Measurements from ENCODE around the gene MTUS2. TPM values are rescaled to one million over a fixed set of nuclear protein-coding genes. Genes with fewer than 3 reads are reported as not detected.

MTUS2 gene
- total and polyA plus RNA-seq, 2 experiments from 2014 or later, result 0.27 to 0.38 TPM

- no peak overlapping the region for H3K4me2 ChIP-seq
- H3K79me2 ChIP-seq (replicated peaks; ENCODE audit: insufficient read depth), result no peaks in the 10 kb centered on the region
- peaks cover 3% of the 10 kb centered on the region for H3K27me3 Mint-ChIP-seq (ENCODE audit: insufficient read depth, low read depth, poor library complexity)
- H3K36me3 ChIP-seq (ENCODE audit: insufficient read depth), result no peaks in the 10 kb centered on the region
- no peak overlapping the region for H3K27ac Mint-ChIP-seq
- no peaks in the 10 kb centered on the region for H4K20me1 ChIP-seq (replicated peaks; ENCODE audit: insufficient read depth)
- TF ChIP-seq ZNF114 (CRISPR knock-in tag; IDR thresholded peaks at IDR 0.05) (no peak), ZNF462 (CRISPR knock-in tag; IDR thresholded peaks at IDR 0.05) (no peak), ETS1 (IDR thresholded peaks at IDR 0.05) (no peak), CTCF (conservative IDR thresholded peaks at IDR 0.05; ENCODE audit: low read depth in 2 of 2) (no peak), EZH2 (IDR thresholded peaks at IDR 0.05; ENCODE audit: low read depth, unreplicated experiment) (no peak), JUNB (IDR thresholded peaks at IDR 0.05; ENCODE audit: unreplicated experiment) (no peak), NANOG (IDR thresholded peaks at IDR 0.05; ENCODE audit: borderline replicate concordance) (no peak), CREB1 (CRISPR knock-in tag; IDR thresholded peaks at IDR 0.05; ENCODE audit: low read depth) (no peak), REST (IDR thresholded peaks at IDR 0.05; ENCODE audit: unreplicated experiment) (no peak), POLR2AphosphoS5 (IDR thresholded peaks at IDR 0.05; ENCODE audit: low read depth) (no peak), EZH2phosphoT487 (IDR thresholded peaks at IDR 0.05; ENCODE audit: unreplicated experiment) (no peak), STAT1 (IDR thresholded peaks at IDR 0.05; ENCODE audit: unreplicated experiment) (no peak), ZNF331 (CRISPR knock-in tag; IDR thresholded peaks at IDR 0.05; ENCODE audit: low read depth) (no peak)
- peak overlapping the region; percentile 38; the same call in 1 of the 2 replicates for H2AFZ ChIP-seq
- no peaks in the 10 kb centered on the region for H3K36me3 Mint-ChIP-seq (ENCODE audit: low read depth)
- no peaks in the 10 kb centered on the region for H3K4me1 ChIP-seq (ENCODE audit: insufficient read depth)
- no peaks in the 10 kb centered on the region for H3F3A ChIP-seq (replicated peaks; ENCODE audit: low read depth)
- no peak for DNase-seq (ENCODE audit: low spot score)
- no peak overlapping the region for H3K4me3 ChIP-seq
- no peaks in the 10 kb centered on the region for H3K9me3 Mint-ChIP-seq
- H3K4me3 Mint-ChIP-seq, result no peak overlapping the region
- peaks cover 12% of the 10 kb centered on the region; the same call in 1 of the 2 replicates for H3K9me2 ChIP-seq (ENCODE audit: insufficient read depth)
- H3K4me1 Mint-ChIP-seq, result peaks cover 10% of the 10 kb centered on the region; the same call in 2 of the 3 replicates
- no peaks in the 10 kb centered on the region for H3K27me3 ChIP-seq (ENCODE audit: insufficient read depth)
- no peak for ATAC-seq
- no peak overlapping the region for H3K27ac ChIP-seq (ENCODE audit: low read depth)
These were observed 45.8 kb downstream of the MTUS2 start for GRCh38 chr13:28865951-28866350.
